ENCODE data around the gene ITGB1BP1. TPM values are rescaled to one million over a fixed set of nuclear protein-coding genes. Genes with fewer than 3 reads are reported as not detected.
A peak's percentile ranks its signal among the peaks of the same experiment; 100 is the strongest.

Gene ITGB1BP1
- total and polyA plus RNA-seq, 2 of the 13 experiments (the other 11 are each of a cell fraction or from before 2014, with no cell fraction given), result 106 to 108 TPM

GRCh38 chr2:9422321-9423099 is 818 bp downstream of the ITGB1BP1 start (continued):
- no peak for TF ChIP-seq ZNF720 (CRISPR knock-in tag; IDR thresholded peaks at IDR 0.05)
- TF ChIP-seq ZNF577 (CRISPR knock-in tag; IDR thresholded peaks at IDR 0.05; ENCODE audit: borderline replicate concordance, low read depth), result no peak
- TF ChIP-seq SMYD3 (CRISPR knock-in tag; IDR thresholded peaks at IDR 0.05), result 0 out of 2 replicates have a peak, but pooled peaks have one; percentile 28
- no peak for TF ChIP-seq ADNP (CRISPR knock-in tag; IDR thresholded peaks at IDR 0.05)
- peak; percentile 28; the same call in 1 of the 2 replicates for TF ChIP-seq ZNF605 (CRISPR knock-in tag; IDR thresholded peaks at IDR 0.05)
- peak; percentile 78 for TF ChIP-seq MEIS2 (CRISPR knock-in tag; IDR thresholded peaks at IDR 0.05)
- TF ChIP-seq ZBTB10 (CRISPR knock-in tag; IDR thresholded peaks at IDR 0.05; ENCODE audit: borderline replicate concordance), result peak; percentile 38; the same call in 1 of the 2 replicates
- no peak for TF ChIP-seq ZNF251 (CRISPR knock-in tag; IDR thresholded peaks at IDR 0.05)
- no peak for TF ChIP-seq PPARG (CRISPR knock-in tag; conservative IDR thresholded peaks at IDR 0.05)
- no peak for TF ChIP-seq CREBL2 (CRISPR knock-in tag; IDR thresholded peaks at IDR 0.05; ENCODE audit: borderline replicate concordance)
- TF ChIP-seq GFI1 (CRISPR knock-in tag; IDR thresholded peaks at IDR 0.05; ENCODE audit: borderline replicate concordance), result no peak
- 0 out of 2 replicates have a peak, but pooled peaks have one; percentile 10 for TF ChIP-seq AFF4 (CRISPR knock-in tag; IDR thresholded peaks at IDR 0.05)
- TF ChIP-seq ZNF768 (CRISPR knock-in tag; IDR thresholded peaks at IDR 0.05), result peak; percentile 90
- peak; percentile 65; the same call in 1 of the 2 replicates for TF ChIP-seq ZNF777 (CRISPR knock-in tag; IDR thresholded peaks at IDR 0.05)
- no peak; the same call in 1 of the 2 replicates for TF ChIP-seq THAP11 (CRISPR knock-in tag; IDR thresholded peaks at IDR 0.05)
- no peak for TF ChIP-seq ZUFSP (CRISPR knock-in tag; IDR thresholded peaks at IDR 0.05; ENCODE audit: borderline replicate concordance)
- TF ChIP-seq ZNF563 (CRISPR knock-in tag; IDR thresholded peaks at IDR 0.05), result no peak; the same call in 1 of the 2 replicates
- peak; percentile 2 for TF ChIP-seq TBX2 (CRISPR knock-in tag; IDR thresholded peaks at IDR 0.05; ENCODE audit: borderline replicate concordance)
- TF ChIP-seq SRSF9 (IDR thresholded peaks at IDR 0.05; ENCODE audit: borderline replicate concordance, insufficient read depth, low read depth, low read length, poor library complexity, severe bottlenecking), result no peak
- TF ChIP-seq KMT2A (CRISPR knock-in tag; IDR thresholded peaks at IDR 0.05), result no peak; the same call in 1 of the 2 replicates
- no peak for TF ChIP-seq ZNF570 (CRISPR knock-in tag; IDR thresholded peaks at IDR 0.05; ENCODE audit: borderline replicate concordance)

Data from HepG2 (cell line).